HepG2 (cell line): ENCODE results near the gene WDR59. TPM values are rescaled to one million over a fixed set of nuclear protein-coding genes. Genes with fewer than 3 reads are reported as not detected.

Experiments
- ATAC-seq: fragments of 200-7000 bp; cut with Tn5 transposase; 3 replicates; pipeline ENCODE4 v1.9.1; 2020; ENCODE audit warnings: mild to moderate bottlenecking, moderate library complexity
- BruUV-seq: library from RNA; stranded (reverse); fragments of 400-500 nt; replicated peaks from 2 replicates; lab custom pipeline; 2021; lab: Mats Ljungman, UMichigan
- CTCF ChIA-PET: fragments of 300-600 bp; formaldehyde crosslinking; extraction: SDS; loops from one replicate; lab custom pipeline; 2021; ENCODE audit warnings: low total read pairs, inconsistent platforms, low intra/inter-chr PET ratio; lab: Yijun Ruan, JAX
- POLR2A ChIA-PET: fragments of 350-600 bp; sonication (Branson Sonifier 250); formaldehyde crosslinking; loops from one replicate; lab custom pipeline; 2020; ENCODE audit warnings: antibody characterized with exemption, inconsistent platforms; lab: Yijun Ruan, JAX
- DNase-seq: peaks from one replicate; pipeline ENCODE4 v3.0.0-alpha.2; 2015; ENCODE audit warnings: low spot score
- FAIRE-seq: peaks from 3 replicates; lab custom pipeline; 2011; peaks lifted over from hg19 to GRCh38; lab: Jason Lieb, UNC
- H2AFZ ChIP-seq: one replicate; pipeline ENCODE4 v1.6.1; 2011; ENCODE audit warnings: low read length, inconsistent platforms
- H3K27ac ChIP-seq: fragments of 300-600 bp; 3 replicates; pipeline ENCODE4 v1.8.0; 2011; ENCODE audit warnings: mixed run types, mild to moderate bottlenecking, mixed read lengths, low read length, inconsistent platforms; ENCODE audit not compliant: insufficient read depth; ENCODE audit errors: extremely low read length
- H3K27me3 ChIP-seq, 2 experiments: fragments of 200-600 bp in 1 of 2; 2 replicates in 1 of 2; 3 replicates in 1 of 2; pipeline versions ENCODE4 v1.6.0 to v1.8.0; 2011; ENCODE audit warnings: low read length in 2 of 2, mild to moderate bottlenecking in 2 of 2, moderate library complexity in 2 of 2, inconsistent platforms in 1 of 2; ENCODE audit not compliant: insufficient read depth in 2 of 2, control insufficient read depth in 1 of 2
- H3K36me3 ChIP-seq, 2 experiments: fragments of 200-600 bp in 1 of 2; replicated peaks in 1 of 2; 2 replicates in 1 of 2; 3 replicates in 1 of 2; pipeline versions ENCODE4 v1.5.1 to v1.8.0; 2011; ENCODE audit warnings: low read length in 2 of 2, inconsistent platforms in 1 of 2; ENCODE audit not compliant: insufficient read depth in 2 of 2, control insufficient read depth in 1 of 2
- H3K4me1 ChIP-seq: 2 replicates; pipeline ENCODE4 v1.5.1; 2012; ENCODE audit warnings: low read length, inconsistent platforms; ENCODE audit not compliant: insufficient read depth
- H3K4me2 ChIP-seq: 2 replicates; pipeline ENCODE4 v1.6.0; 2011; ENCODE audit warnings: low read depth, low read length, inconsistent platforms
- H3K4me3 ChIP-seq, 3 experiments: fragments of 200-600 bp in 1 of 3; sonication (generic), shearing (Covaris generic) in 1 of 3; replicated peaks in 1 of 3; 2 replicates each; pipeline ENCODE4 v1.5.1; 2011 to 2016; ENCODE audit warnings: low read length in 3 of 3, inconsistent platforms in 2 of 3, low read depth in 2 of 3, mild to moderate bottlenecking in 2 of 3, control low read depth in 1 of 3, mixed read lengths in 1 of 3; ENCODE audit not compliant: insufficient read depth in 1 of 3
- H3K79me2 ChIP-seq: one replicate; pipeline ENCODE4 v1.6.1; 2011; ENCODE audit warnings: low read length, inconsistent platforms; ENCODE audit not compliant: insufficient read depth
- H3K9ac ChIP-seq: 2 replicates; pipeline ENCODE4 v1.6.0; 2011; ENCODE audit warnings: mild to moderate bottlenecking, low read depth, low read length, inconsistent platforms; ENCODE audit not compliant: insufficient read depth
- H3K9me3 ChIP-seq: 2 replicates; pipeline ENCODE4 v1.5.1; 2012; ENCODE audit warnings: mild to moderate bottlenecking, low read length
- H4K20me1 ChIP-seq: 2 replicates; pipeline ENCODE4 v1.6.0; 2011; ENCODE audit warnings: inconsistent platforms, mild to moderate bottlenecking, low read length, moderate library complexity; ENCODE audit not compliant: insufficient read depth
- ARHGAP35 ChIP-seq: sonication (generic); formaldehyde crosslinking; IDR thresholded peaks from 2 replicates; pipeline ENCODE4 v1.9.0; 2022; ENCODE audit warnings: mild to moderate bottlenecking, inconsistent platforms, moderate library complexity, missing genetic modification reagents, borderline replicate concordance
- ARNT2 ChIP-seq: sonication (generic); formaldehyde crosslinking; IDR thresholded peaks from 2 replicates; pipeline ENCODE4 v1.8.0; 2022; ENCODE audit warnings: mild to moderate bottlenecking, low read depth, missing genetic modification reagents, moderate library complexity
- ARNTL ChIP-seq: sonication (generic); formaldehyde crosslinking; IDR thresholded peaks from 2 replicates; pipeline ENCODE4 v1.4.0; 2020; ENCODE audit warnings: mild to moderate bottlenecking, missing genetic modification reagents
- ASH2L ChIP-seq: fragments of 300-600, 200-600 bp; sonication (generic); IDR thresholded peaks from 2 replicates; pipeline ENCODE4 v1.7.0; 2017; ENCODE audit warnings: low read depth, mild to moderate bottlenecking, moderate library complexity, mixed read lengths, low read length; ENCODE audit not compliant: insufficient read length
- CEBPB ChIP-seq: IDR thresholded peaks from 2 replicates; pipeline ENCODE4 v1.6.1; 2011; ENCODE audit warnings: low read depth, low read length, improper control_type of control experiment, borderline replicate concordance
- CREBL2 ChIP-seq: sonication (generic); formaldehyde crosslinking; IDR thresholded peaks from 2 replicates; pipeline ENCODE4 v1.8.1; 2023; ENCODE audit warnings: missing genetic modification reagents, mild to moderate bottlenecking, borderline replicate concordance
- GATAD2A ChIP-seq: IDR thresholded peaks from 2 replicates; pipeline ENCODE4 v1.6.1; 2016
- GFI1 ChIP-seq: sonication (generic); formaldehyde crosslinking; IDR thresholded peaks from 2 replicates; pipeline ENCODE4 v1.5.0; 2020; ENCODE audit warnings: missing genetic modification reagents, mild to moderate bottlenecking, borderline replicate concordance
- GRHL1 ChIP-seq: sonication (generic); formaldehyde crosslinking; conservative IDR thresholded peaks from 2 replicates; pipeline ENCODE4 v1.8.0; 2022; ENCODE audit warnings: missing genetic modification reagents
- HNF4A ChIP-seq: sonication (generic); formaldehyde crosslinking; IDR thresholded peaks from 2 replicates; pipeline ENCODE4 v1.4.0; 2020; ENCODE audit warnings: missing genetic modification reagents
- KLF15 ChIP-seq: sonication (generic); formaldehyde crosslinking; IDR thresholded peaks from 2 replicates; pipeline ENCODE4 v1.8.1; 2023; ENCODE audit warnings: borderline replicate concordance, mild to moderate bottlenecking, inconsistent platforms, missing genetic modification reagents, mixed read lengths
- NR1H2 ChIP-seq: sonication (generic); formaldehyde crosslinking; IDR thresholded peaks from 2 replicates; pipeline ENCODE4 v1.8.1; 2022; ENCODE audit warnings: low read depth, missing genetic modification reagents, borderline replicate concordance
- YEATS2 ChIP-seq: sonication (generic); formaldehyde crosslinking; IDR thresholded peaks from 2 replicates; pipeline ENCODE4 v1.4.0; 2020; ENCODE audit warnings: missing genetic modification reagents, borderline replicate concordance
- ZNF256 ChIP-seq: sonication (generic); formaldehyde crosslinking; conservative IDR thresholded peaks from 2 replicates; pipeline ENCODE4 v1.4.0; 2020; ENCODE audit warnings: missing genetic modification reagents
- ZNF30 ChIP-seq: sonication (generic); formaldehyde crosslinking; IDR thresholded peaks from 2 replicates; pipeline ENCODE4 v1.5.0; 2020; ENCODE audit warnings: mild to moderate bottlenecking, missing genetic modification reagents
- ZUFSP ChIP-seq: sonication (generic); formaldehyde crosslinking; IDR thresholded peaks from 2 replicates; pipeline ENCODE4 v1.9.0; 2021; ENCODE audit warnings: missing genetic modification reagents, mild to moderate bottlenecking, borderline replicate concordance
- WGBS: methylation state at CpG from one replicate; pipeline ENCODE4 v1.1.6; 2017; ENCODE audit warnings: low lambda C conversion rate; 5-methylcytosine and 5-hydroxymethylcytosine counted together
- in situ Hi-C: cut with HindIII; loops from 2 replicates; pipeline ENCODE4 v1.10.0; 2017; ENCODE audit warnings: low pct_unique_long_range_greater_than_20kb; ENCODE audit not compliant: extremely low pct_ligation_motif_present
- intact Hi-C: fragments of 100-400 bp; cut with micrococcal nuclease; formaldehyde crosslinking; loops from one replicate; pipeline ENCODE4 v1.10.0; 2022; ENCODE audit not compliant: unreplicated experiment
- polyA plus RNA-seq, 8 experiments: library from polyadenylated mRNA; depleted of rRNA in 3 of 8; stranded (reverse) in 7 of 8; unstranded in 1 of 8; fragments of >200 nt; fragmentation: Illumina TruSeq in 4 of 8; extraction: Trizol in 4 of 8; gene quantifications; 2 replicates each; pipeline versions ENCODE4 v1.2.1 to v1.2.3, GENCODE V29; 2011 to 2016; ENCODE audit warnings: low read depth in 4 of 8, missing spikeins in 1 of 8, mixed read lengths in 1 of 8; ENCODE audit not compliant: insufficient read depth in 1 of 8
- total RNA-seq, 5 experiments: library from RNA; depleted of rRNA; stranded (reverse); fragments of >200 nt; fragmentation: Illumina TruSeq; extraction: Trizol; gene quantifications; 2 replicates each; pipeline ENCODE4 v1.2.3, GENCODE V29; 2016; ENCODE audit warnings: low read depth in 1 of 5
- TF ChIP-seq, protein P1 (sequence below): sonication (generic); formaldehyde crosslinking; IDR thresholded peaks from 2 replicates; pipeline ENCODE4 v1.4.0; 2020; ENCODE audit warnings: missing genetic modification reagents

WDR59 gene
- total and polyA plus RNA-seq, 2 of the 13 experiments (the other 11 are each of a cell fraction or from before 2014, with no cell fraction given) = 65.2 to 306 TPM

DNA sequence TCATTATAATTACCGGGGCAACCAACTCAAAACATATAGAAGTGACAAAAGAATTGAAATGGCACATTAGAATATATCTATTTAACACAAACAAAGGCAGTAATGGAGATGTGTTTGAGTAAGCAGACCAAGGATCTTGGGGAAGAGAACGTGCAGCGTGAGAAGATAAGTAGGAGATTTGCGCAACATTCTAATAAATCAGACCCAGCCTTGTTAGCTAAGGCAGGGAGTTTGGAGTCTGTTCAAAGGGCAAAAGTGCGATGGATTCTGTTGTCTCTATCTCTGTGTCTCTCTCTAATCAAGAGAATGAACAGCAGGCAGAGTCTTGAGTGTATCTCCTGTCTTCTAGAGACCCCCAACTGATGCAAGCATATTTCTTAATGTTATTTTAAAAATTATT lies 155.3 kb downstream of the WDR59 start:
- 17% methylated on average over 5 of the region's 5 CpGs for WGBS
- ATAC-seq (no peak), FAIRE-seq (peak; percentile 28), DNase-seq (no peak)
- CTCF ChIA-PET = no interaction called here
- no peaks in the 10 kb centered on the region for H3K36me3 ChIP-seq
- no peak overlapping the region for H2AFZ ChIP-seq
- no peak overlapping the region for H3K4me2 ChIP-seq
- H3K4me3 ChIP-seq = no peak overlapping the region
- no peaks in the 10 kb centered on the region for H3K9me3 ChIP-seq
- no TSS peak for BruUV-seq
- peaks cover 0 to 4% of the 10 kb centered on the region in 2 experiments; a peak in 1 of 5 replicates for H3K27me3 ChIP-seq
- H3K27ac ChIP-seq = no peak overlapping the region
- H3K9ac ChIP-seq = no peak overlapping the region
- 0 out of 2 replicates have a peak, but pooled peaks cover 8% of the 10 kb centered on the region for H3K4me1 ChIP-seq
- intact Hi-C loops = no loop called here
- no peaks in the 10 kb centered on the region for H4K20me1 ChIP-seq
- no peaks in the 10 kb centered on the region for H3K79me2 ChIP-seq
- POLR2A ChIA-PET = no interaction called here
- in situ Hi-C loops = no loop called here
- TF ChIP-seq ZNF256 (CRISPR knock-in tag) (no peak), GATAD2A (CRISPR knock-in tag) (0 out of 2 replicates have a peak, but pooled peaks have one; percentile 19), ARNTL (CRISPR knock-in tag) (no peak), ARHGAP35 (CRISPR knock-in tag) (no peak), CEBPB (peak; percentile 77), GRHL1 (no peak), ZNF30 (CRISPR knock-in tag) (no peak), CREBL2 (CRISPR knock-in tag) (no peak), GFI1 (CRISPR knock-in tag) (0 out of 2 replicates have a peak, but pooled peaks have one; percentile 33), ZUFSP (CRISPR knock-in tag) (no peak), ARNT2 (CRISPR knock-in tag) (no peak), NR1H2 (no peak), HNF4A (CRISPR knock-in tag) (peak; percentile 72), KLF15 (CRISPR knock-in tag) (no peak), YEATS2 (CRISPR knock-in tag) (no peak), ASH2L (no peak)
- TF ChIP-seq, protein P1, sequence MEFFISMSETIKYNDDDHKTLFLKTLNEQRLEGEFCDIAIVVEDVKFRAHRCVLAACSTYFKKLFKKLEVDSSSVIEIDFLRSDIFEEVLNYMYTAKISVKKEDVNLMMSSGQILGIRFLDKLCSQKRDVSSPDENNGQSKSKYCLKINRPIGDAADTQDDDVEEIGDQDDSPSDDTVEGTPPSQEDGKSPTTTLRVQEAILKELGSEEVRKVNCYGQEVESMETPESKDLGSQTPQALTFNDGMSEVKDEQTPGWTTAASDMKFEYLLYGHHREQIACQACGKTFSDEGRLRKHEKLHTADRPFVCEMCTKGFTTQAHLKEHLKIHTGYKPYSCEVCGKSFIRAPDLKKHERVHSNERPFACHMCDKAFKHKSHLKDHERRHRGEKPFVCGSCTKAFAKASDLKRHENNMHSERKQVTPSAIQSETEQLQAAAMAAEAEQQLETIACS (CRISPR knock-in tag) = no peak
